Caco-2 (cell line): ENCODE results near the gene ST8SIA2. TPM values are rescaled to one million over a fixed set of nuclear protein-coding genes. Genes with fewer than 3 reads are reported as not detected.

Experiments used
- BruUV-seq: library from RNA; stranded (reverse); fragments of 400-500 nt; replicated peaks from 2 replicates; lab custom pipeline; 2021; lab: Mats Ljungman, UMichigan
- CTCF ChIA-PET: fragments of 300-600 bp; sonication (Branson Sonifier 250); formaldehyde crosslinking; loops from one replicate; lab custom pipeline; 2022; ENCODE audit warnings: antibody characterized with exemption; lab: Charles Lee
- POLR2A ChIA-PET: fragments of 300-600 bp; sonication (Branson Sonifier 250); formaldehyde crosslinking; loops from one replicate; lab custom pipeline; 2022; ENCODE audit warnings: antibody characterized with exemption; lab: Charles Lee
- DNase-seq, 2 experiments: peaks; one replicate each; pipeline versions ENCODE4 v3.0.0 to v3.0.0-alpha.2; 2020 to 2022
- H3K27me3 ChIP-seq: replicated peaks from 2 replicates; pipeline ENCODE4 v1.6.0; 2011; ENCODE audit warnings: low read length; ENCODE audit not compliant: control insufficient read depth, insufficient read depth
- H3K36me3 ChIP-seq: 2 replicates; pipeline ENCODE4 v1.5.1; 2011; ENCODE audit warnings: low read length; ENCODE audit not compliant: control insufficient read depth, insufficient read depth
- H3K4me1 ChIP-seq: fragments of 250-450 bp; sonication (Bioruptor Pico); 2 replicates; pipeline ENCODE4 v1.5.1; 2020; ENCODE audit warnings: mild to moderate bottlenecking
- H3K4me3 ChIP-seq: 2 replicates; pipeline ENCODE4 v1.5.1; 2011; ENCODE audit warnings: low read depth, mild to moderate bottlenecking, control low read depth, low read length
- H3K9me3 ChIP-seq: fragments of 250-450 bp; sonication (Bioruptor Pico); 2 replicates; pipeline ENCODE4 v1.5.1; 2020; ENCODE audit warnings: mild to moderate bottlenecking, moderate library complexity
- H3K27ac Mint-ChIP-seq: one replicate; pipeline ENCODE4 v1.8.0; 2022; ENCODE audit warnings: mixed read lengths; ENCODE audit not compliant: unreplicated experiment
- H3K27me3 Mint-ChIP-seq: one replicate; pipeline ENCODE4 v1.8.0; 2022; ENCODE audit warnings: mixed read lengths; ENCODE audit not compliant: insufficient read depth, unreplicated experiment
- H3K36me3 Mint-ChIP-seq: one replicate; pipeline ENCODE4 v1.8.0; 2022; ENCODE audit warnings: mild to moderate bottlenecking, mixed read lengths; ENCODE audit not compliant: insufficient read depth, unreplicated experiment
- H3K4me1 Mint-ChIP-seq: one replicate; pipeline ENCODE4 v1.8.0; 2022; ENCODE audit warnings: low read depth, mixed read lengths; ENCODE audit not compliant: unreplicated experiment
- H3K4me3 Mint-ChIP-seq: one replicate; pipeline ENCODE4 v1.8.0; 2022; ENCODE audit warnings: mild to moderate bottlenecking, moderate library complexity, mixed read lengths; ENCODE audit not compliant: unreplicated experiment
- H3K9me3 Mint-ChIP-seq: one replicate; pipeline ENCODE4 v1.8.0; 2022; ENCODE audit warnings: mixed read lengths; ENCODE audit not compliant: unreplicated experiment
- intact Hi-C: fragments of 100-400 bp; cut with micrococcal nuclease; formaldehyde crosslinking; loops from one replicate; pipeline ENCODE4 v1.10.0; 2022; ENCODE audit not compliant: unreplicated experiment
- total RNA-seq: library from RNA; stranded (reverse); gene quantifications from 2 replicates; pipeline ENCODE4 v1.2.3, GENCODE V29; 2022
- TF ChIP-seq, protein P1 (sequence below), 2 experiments: fragments of 200-600 bp in 1 of 2; IDR thresholded peaks; 1 replicate in 1 of 2; 2 replicates in 1 of 2; pipeline versions ENCODE4 v1.5.1 to v1.8.0; 2011 to 2022; ENCODE audit warnings: antibody characterized with exemption in 1 of 2, control low read depth in 1 of 2, inconsistent platforms in 1 of 2, low read depth in 1 of 2, low read length in 1 of 2, mild to moderate bottlenecking in 1 of 2, moderate library complexity in 1 of 2; ENCODE audit not compliant: insufficient read depth in 1 of 2, severe bottlenecking in 1 of 2, unreplicated experiment in 1 of 2

The ST8SIA2 gene
- total RNA-seq, 1 experiment from 2014 or later = not detected

GRCh38 chr15:92462424-92463125 lies 68.9 kb downstream of the ST8SIA2 start:
- Histone ChIP-seq H3K4me1 (no peaks in the 10 kb centered on the region), H3K36me3 (no peaks in the 10 kb centered on the region), H3K4me3 (no peak overlapping the region), H3K9me3 (no peaks in the 10 kb centered on the region), H3K27me3 (peaks cover 2% of the 10 kb centered on the region; the same call in 1 of the 2 replicates)
- BruUV-seq = no TSS peak
- ChIA-PET POLR2A (interaction anchor here (0.6 kb wide), 1 partner anchor 1868 kb away, joined by 6 read pairs; no protein-coding TSS in a partner anchor), CTCF (no interaction called here)
- no peak overlapping the region for H3K4me3 Mint-ChIP-seq
- intact Hi-C loops = no loop called here
- H3K9me3 Mint-ChIP-seq = no peaks in the 10 kb centered on the region
- H3K27ac Mint-ChIP-seq = no peak overlapping the region
- no peak for DNase-seq
- H3K27me3 Mint-ChIP-seq = peaks cover 18% of the 10 kb centered on the region
- no peaks in the 10 kb centered on the region for H3K36me3 Mint-ChIP-seq
- H3K4me1 Mint-ChIP-seq = no peaks in the 10 kb centered on the region
- TF ChIP-seq, protein P1, sequence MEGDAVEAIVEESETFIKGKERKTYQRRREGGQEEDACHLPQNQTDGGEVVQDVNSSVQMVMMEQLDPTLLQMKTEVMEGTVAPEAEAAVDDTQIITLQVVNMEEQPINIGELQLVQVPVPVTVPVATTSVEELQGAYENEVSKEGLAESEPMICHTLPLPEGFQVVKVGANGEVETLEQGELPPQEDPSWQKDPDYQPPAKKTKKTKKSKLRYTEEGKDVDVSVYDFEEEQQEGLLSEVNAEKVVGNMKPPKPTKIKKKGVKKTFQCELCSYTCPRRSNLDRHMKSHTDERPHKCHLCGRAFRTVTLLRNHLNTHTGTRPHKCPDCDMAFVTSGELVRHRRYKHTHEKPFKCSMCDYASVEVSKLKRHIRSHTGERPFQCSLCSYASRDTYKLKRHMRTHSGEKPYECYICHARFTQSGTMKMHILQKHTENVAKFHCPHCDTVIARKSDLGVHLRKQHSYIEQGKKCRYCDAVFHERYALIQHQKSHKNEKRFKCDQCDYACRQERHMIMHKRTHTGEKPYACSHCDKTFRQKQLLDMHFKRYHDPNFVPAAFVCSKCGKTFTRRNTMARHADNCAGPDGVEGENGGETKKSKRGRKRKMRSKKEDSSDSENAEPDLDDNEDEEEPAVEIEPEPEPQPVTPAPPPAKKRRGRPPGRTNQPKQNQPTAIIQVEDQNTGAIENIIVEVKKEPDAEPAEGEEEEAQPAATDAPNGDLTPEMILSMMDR (IDR thresholded peaks at IDR 0.05; ENCODE audit: insufficient read depth in 1 of 2, low read depth in 1 of 2, low read length in 1 of 2, severe bottlenecking in 1 of 2, unreplicated experiment in 1 of 2) = no peak

DNA sequence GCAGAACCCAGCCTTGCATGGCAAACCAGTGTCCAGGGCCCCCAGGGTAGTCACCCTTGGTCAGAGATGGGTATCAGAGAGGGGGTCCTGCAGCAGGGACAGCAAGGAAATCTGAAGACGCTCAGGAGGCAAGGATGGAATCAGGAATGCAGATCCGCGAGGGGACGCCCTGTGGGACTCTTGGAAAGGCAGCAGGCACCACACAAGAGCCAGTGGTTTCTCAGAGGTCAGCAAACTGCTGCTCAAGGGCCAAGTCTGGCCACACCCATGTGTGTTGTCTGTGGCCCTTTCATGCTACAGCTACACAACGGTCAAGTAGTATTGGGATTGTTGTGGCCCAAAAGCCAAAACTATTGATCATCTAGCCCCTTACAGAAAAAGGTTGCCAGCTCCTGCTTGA lies 69.7 kb downstream of the ST8SIA2 start:
- H3K9me3 Mint-ChIP-seq = no peaks in the 10 kb centered on the region
- POLR2A ChIA-PET = no interaction called here
- intact Hi-C loops = no loop called here
- no peak overlapping the region for H3K4me3 Mint-ChIP-seq
- H3K4me3 ChIP-seq = no peak overlapping the region
- no peaks in the 10 kb centered on the region for H3K4me1 Mint-ChIP-seq
- TF ChIP-seq, protein P1 (IDR thresholded peaks at IDR 0.05; ENCODE audit: insufficient read depth in 1 of 2, low read depth in 1 of 2, low read length in 1 of 2, severe bottlenecking in 1 of 2, unreplicated experiment in 1 of 2) = no peak
- H3K36me3 ChIP-seq = no peaks in the 10 kb centered on the region
- no peaks in the 10 kb centered on the region for H3K9me3 ChIP-seq
- H3K27me3 ChIP-seq = no peaks in the 10 kb centered on the region; the same call in 1 of the 2 replicates
- BruUV-seq = no TSS peak
- H3K36me3 Mint-ChIP-seq = no peaks in the 10 kb centered on the region
- no peak overlapping the region for H3K27ac Mint-ChIP-seq
- CTCF ChIA-PET = no interaction called here
- no peaks in the 10 kb centered on the region for H3K4me1 ChIP-seq
- no peak for DNase-seq
- H3K27me3 Mint-ChIP-seq = peaks cover 22% of the 10 kb centered on the region

GRCh38 chr15:92463826-92464225 lies 70.1 kb downstream of the ST8SIA2 start:
- TF ChIP-seq, protein P1 (IDR thresholded peaks at IDR 0.05; ENCODE audit: insufficient read depth in 1 of 2, low read depth in 1 of 2, low read length in 1 of 2, severe bottlenecking in 1 of 2, unreplicated experiment in 1 of 2) = no peak
- no peak overlapping the region for H3K4me3 Mint-ChIP-seq
- no peak overlapping the region for H3K27ac Mint-ChIP-seq
- no TSS peak for BruUV-seq
- no peaks in the 10 kb centered on the region for H3K4me1 ChIP-seq
- intact Hi-C loops = no loop called here
- POLR2A ChIA-PET = no interaction called here
- no peaks in the 10 kb centered on the region for H3K9me3 Mint-ChIP-seq
- CTCF ChIA-PET = no interaction called here
- no peak overlapping the region for H3K4me3 ChIP-seq
- no peaks in the 10 kb centered on the region for H3K9me3 ChIP-seq
- H3K36me3 Mint-ChIP-seq = no peaks in the 10 kb centered on the region
- DNase-seq = no peak
- H3K4me1 Mint-ChIP-seq = no peaks in the 10 kb centered on the region
- no peaks in the 10 kb centered on the region; the same call in 1 of the 2 replicates for H3K27me3 ChIP-seq
- no peaks in the 10 kb centered on the region for H3K36me3 ChIP-seq
- H3K27me3 Mint-ChIP-seq = peaks cover 23% of the 10 kb centered on the region
